Spleen (tissue), 13 donors: ENCODE results near the gene ZNF578. TPM values are rescaled to one million over a fixed set of nuclear protein-coding genes. Genes with fewer than 3 reads are reported as not detected.

Experiments used
- DNase-seq: peaks from one replicate; pipeline ENCODE4 v3.0.0-alpha.2; 2020
- H3K27ac ChIP-seq, 8 donors: fragments of 200-600 bp; sonication (generic) in 7 of 8; 1 replicate in 4 of 8; 2 replicates in 4 of 8; pipeline versions ENCODE4 v1.5.0 to v1.8.0; 2016 to 2021; ENCODE audit warnings: inconsistent platforms in 4 of 8, mild to moderate bottlenecking in 4 of 8, moderate library complexity in 1 of 8
- H3K27me3 ChIP-seq, 7 donors: fragments of 200-600 bp; sonication (generic) in 6 of 7; replicated peaks in 1 of 7; 1 replicate in 4 of 7; 2 replicates in 3 of 7; pipeline versions ENCODE4 v1.5.0 to v1.8.0; 2016 to 2021; ENCODE audit warnings: inconsistent platforms in 3 of 7, mild to moderate bottlenecking in 1 of 7
- H3K36me3 ChIP-seq, 6 donors: fragments of 200-600 bp; sonication (generic) in 5 of 6; 1 replicate in 4 of 6; 2 replicates in 2 of 6; pipeline versions ENCODE4 v1.5.0 to v1.8.0; 2016 to 2021; ENCODE audit warnings: inconsistent platforms in 2 of 6
- H3K4me1 ChIP-seq, 6 donors: fragments of 200-600 bp; sonication (generic) in 5 of 6; 1 replicate in 3 of 6; 2 replicates in 3 of 6; pipeline versions ENCODE4 v1.5.0 to v1.8.0; 2016 to 2021; ENCODE audit warnings: inconsistent platforms in 3 of 6
- H3K4me3 ChIP-seq, 8 donors: fragments of 200-600 bp; sonication (generic) in 7 of 8; 1 replicate in 4 of 8; 2 replicates in 4 of 8; pipeline versions ENCODE4 v1.5.0 to v1.8.0; 2016 to 2021; ENCODE audit warnings: inconsistent platforms in 4 of 8, mild to moderate bottlenecking in 4 of 8, moderate library complexity in 2 of 8
- H3K9me3 ChIP-seq, 8 donors: fragments of 200-600 bp; sonication (generic) in 7 of 8; 1 replicate in 4 of 8; 2 replicates in 4 of 8; pipeline versions ENCODE4 v1.5.0 to v1.8.0; 2016 to 2021; ENCODE audit warnings: inconsistent platforms in 4 of 8
- CTCF ChIP-seq, 11 experiments: fragments of 200-600 bp in 7 of 11; fragments of 450-650 bp in 4 of 11; sonication (generic) in 4 of 11; IDR thresholded peaks in 8 of 11; conservative IDR thresholded peaks in 3 of 11; 1 replicate in 7 of 11; 2 replicates in 4 of 11; pipeline versions ENCODE4 v1.4.0 to v1.8.0; 2016 to 2021; ENCODE audit warnings: antibody characterized with exemption in 11 of 11, inconsistent platforms in 4 of 11, mild to moderate bottlenecking in 1 of 11
- POLR2A ChIP-seq, 3 donors: fragments of 450-650 bp; IDR thresholded peaks; one replicate each; pipeline ENCODE4 v1.5.1; 2017; ENCODE audit warnings: antibody characterized with exemption in 3 of 3, mild to moderate bottlenecking in 1 of 3
- POLR2AphosphoS5 ChIP-seq, 3 donors: sonication (generic); formaldehyde crosslinking; IDR thresholded peaks; one replicate each; pipeline ENCODE4 v1.5.1; 2017; ENCODE audit warnings: antibody characterized with exemption in 3 of 3
- WGBS, 5 donors: extraction: QIAGEN DNeasy Blood & Tissue Kit in 3 of 5; methylation state at CpG; one replicate each; pipeline versions ENCODE4 v1.1.5 to v1.1.7; 2013 to 2018; 5-methylcytosine and 5-hydroxymethylcytosine counted together
- intact Hi-C: fragments of 100-400 bp; cut with DNase I; formaldehyde crosslinking; loops from one replicate; pipeline ENCODE4 v1.15.0; 2023; ENCODE audit warnings: low total_unique reads
- long read RNA-seq, 2 donors: transcript quantifications; one replicate each; lab custom pipeline, GENCODE V29; 2026
- polyA plus RNA-seq, 3 donors: library from polyadenylated mRNA; stranded (reverse); fragments of 200-250 nt; gene quantifications; one replicate each; pipeline ENCODE4 v1.2.1, GENCODE V29; 2013
- total RNA-seq, 7 donors: library from RNA; depleted of rRNA in 3 of 7; stranded (reverse); fragments of >200 nt in 3 of 7; fragmentation: NEBNext Ultra II Directional in 4 of 7; extraction: Animal tissue kit (Norgen Biotek cat#: 25700) in 4 of 7; gene quantifications; one replicate each; pipeline versions ENCODE4 v1.1.0 to v1.2.1, GENCODE V29; 2016 to 2021
- donor health status: healthy with polysubstance abuse.
- donor health status: DM: no; HTN: no; CAD: no; lungs with moderate emphysema.
- donor health status: DM: no; HTN: no; CAD: no.
- donor health status: Bipolar disorder and iron deficiency.
- donor health status: healthy.
- donor health status: DM: no; HTN: no; CAD: no.
- donor health status: DM: yes; HTN: yes; CAD: no.

Gene ZNF578
- total RNA-seq (1 to 10 TPM; 3.2 to 4.1 (median 3.6) TPM), polyA plus RNA-seq (1 to 10 TPM in 2 of 3 donors, under 1 TPM in 1; 0.85 to 2.8 (median 1.9) TPM)
- long read RNA-seq, donor 1, full-length matches to known transcripts: 2 of 2 reads
- long read RNA-seq, donor 1, partial matches to known transcripts: 0 of 2 reads
- long read RNA-seq, donor 1, other reads (novel, unspliced or antisense): 0 of 2 reads
- long read RNA-seq, donor 2, full-length matches to known transcripts: 2 of 2 reads
- long read RNA-seq, donor 2, partial matches to known transcripts: 0 of 2 reads
- long read RNA-seq, donor 2, other reads (novel, unspliced or antisense): 0 of 2 reads

- H3K27me3 ChIP-seq: peaks cover 0 to 12% (median 0%) of the 10 kb centered on the region in 7 donors
Observed at GRCh38 chr19:52453324-52454094, at the start of gene ZNF578. ZNF578 (plus strand) TSS chr19:52453553; CDS start chr19:52501846, 48,293 bp downstream.

GRCh38 chr19:52410276-52410675, 43.1 kb upstream of the ZNF578 start:
- peaks cover 49 to 100% (median 80%) of the 10 kb centered on the region in 6 donors for H3K36me3 ChIP-seq
- H3K4me3 ChIP-seq: no peak overlapping the region
- no peak overlapping the region for H3K27ac ChIP-seq
- TF ChIP-seq POLR2A (IDR thresholded peaks at IDR 0.05) (no peak), CTCF (IDR thresholded peaks at IDR 0.05 in 8 of 11, conservative IDR thresholded peaks at IDR 0.05 in 3 of 11) (no peak), POLR2AphosphoS5 (IDR thresholded peaks at IDR 0.05) (no peak)
- H3K4me1 ChIP-seq: no peaks in the 10 kb centered on the region
- DNase-seq: no peak
- peaks cover 28 to 100% (median 100%) of the 10 kb centered on the region in 8 donors for H3K9me3 ChIP-seq
- intact Hi-C loops: no loop called here
- H3K27me3 ChIP-seq: no peaks in the 10 kb centered on the region
- 91 to 97% (median 96%) methylated on average over 6 of the region's 6 CpGs for WGBS, 5 donors

More at GRCh38 chr19:52453324-52454094, at the start of gene ZNF578:
- 5 to 15% (median 7%) methylated on average over 46 to 48 of the region's 48 CpGs for WGBS, 5 donors
- Histone ChIP-seq H3K27ac (peak within 1 kb of the TSS in 7 of 8 donors; percentile 5 to 67 (median 51)), H3K4me1 (peaks cover 0 to 9% (median 5%) of the 10 kb centered on the region in 6 donors), H3K9me3 (peaks cover 10 to 100% (median 100%) of the 10 kb centered on the region in 8 donors), H3K4me3 (peak within 1 kb of the TSS; percentile 45 to 73 (median 55)), H3K36me3 (peaks cover 14 to 42% (median 26%) of the 10 kb centered on the region in 6 donors)
- DNase-seq: peak; percentile 88
- intact Hi-C loops: no loop called here
- TF ChIP-seq POLR2A (IDR thresholded peaks at IDR 0.05) (no peak), POLR2AphosphoS5 (IDR thresholded peaks at IDR 0.05) (peak; percentile 62 to 73 (median 72))

GRCh38 chr19:52415711-52416110, 37.6 kb upstream of the ZNF578 start:
- TF ChIP-seq POLR2A (IDR thresholded peaks at IDR 0.05): no peak
- no peak for TF ChIP-seq CTCF (IDR thresholded peaks at IDR 0.05 in 8 of 11, conservative IDR thresholded peaks at IDR 0.05 in 3 of 11)
- no peak for TF ChIP-seq POLR2AphosphoS5 (IDR thresholded peaks at IDR 0.05)
- 92 to 96% (median 95%) methylated on average over 5 of the region's 5 CpGs for WGBS, 5 donors
- intact Hi-C loops: no loop called here
- peaks cover 10 to 46% (median 25%) of the 10 kb centered on the region in 6 donors for H3K36me3 ChIP-seq
- H3K4me3 ChIP-seq: no peak overlapping the region
- no peaks in the 10 kb centered on the region for H3K27me3 ChIP-seq
- H3K27ac ChIP-seq: no peak overlapping the region
- no peak for DNase-seq
- peaks cover 45 to 100% (median 100%) of the 10 kb centered on the region in 8 donors for H3K9me3 ChIP-seq
- H3K4me1 ChIP-seq: no peaks in the 10 kb centered on the region

- H3K9me3 ChIP-seq: peaks cover 0 to 100% (median 99%) of the 10 kb centered on the region in 8 donors
- DNase-seq: no peak
- TF ChIP-seq POLR2A (IDR thresholded peaks at IDR 0.05): no peak
- no peak for TF ChIP-seq POLR2AphosphoS5 (IDR thresholded peaks at IDR 0.05)
- TF ChIP-seq CTCF (IDR thresholded peaks at IDR 0.05 in 8 of 11, conservative IDR thresholded peaks at IDR 0.05 in 3 of 11): no peak
Observed at GRCh38 chr19:52428937-52429336, 24.4 kb upstream of the ZNF578 start, which contains the start of gene ZNF534. ZNF534 (plus strand) TSS chr19:52429148; CDS start chr19:52431475, 2,327 bp downstream.

More at GRCh38 chr19:52428937-52429336, 24.4 kb upstream of the ZNF578 start, which contains the start of gene ZNF534:
- intact Hi-C loops: no loop called here
- no peak within 1 kb of the TSS for H3K27ac ChIP-seq
- H3K4me3 ChIP-seq: no peak within 1 kb of the TSS
- 60 to 74% (median 70%) methylated on average over 25 to 27 of the region's 27 CpGs for WGBS, 5 donors
- peaks cover 0 to 15% (median 0%) of the 10 kb centered on the region in 6 donors for H3K36me3 ChIP-seq
- no peaks in the 10 kb centered on the region for H3K27me3 ChIP-seq
- H3K4me1 ChIP-seq: no peaks in the 10 kb centered on the region
